ENCODE data around the gene IFT88. TPM values are rescaled to one million over a fixed set of nuclear protein-coding genes. Genes with fewer than 3 reads are reported as not detected.

Gene IFT88
- total and polyA plus RNA-seq, 3 donors from 2014 or later: 56.6 to 111 (median 86.8) TPM

DNA sequence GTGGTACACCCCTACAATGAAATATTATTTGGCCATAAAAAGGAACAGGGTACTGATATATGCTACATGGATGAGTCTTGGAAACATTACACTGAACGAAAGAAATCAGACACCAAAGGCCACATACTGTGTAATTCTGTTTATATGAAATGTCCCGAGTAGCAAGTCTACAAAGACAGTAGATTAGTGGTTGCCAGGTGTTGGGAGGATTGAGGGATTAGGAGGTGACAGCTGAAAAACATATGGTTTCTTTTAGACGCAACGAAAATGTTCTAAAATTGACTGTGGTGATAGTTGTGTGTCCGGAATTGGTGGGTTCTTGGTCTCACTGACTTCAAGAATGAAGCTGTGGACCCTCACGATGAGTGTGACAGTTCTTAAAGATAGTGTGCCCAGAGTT, 171.7 kb downstream of the IFT88 start:
- no peak overlapping the region for H3K4me3 ChIP-seq
- no peaks in the 10 kb centered on the region for H3K4me1 ChIP-seq
- H3K27ac ChIP-seq: no peak overlapping the region
- H3K36me3 ChIP-seq (ENCODE audit: low read depth, missing control alignments): no peaks in the 10 kb centered on the region
- no peak for TF ChIP-seq CTCF (IDR thresholded peaks at IDR 0.05)
- no peak for TF ChIP-seq POLR2A (IDR thresholded peaks at IDR 0.05)
- no peaks in the 10 kb centered on the region for H3K9me3 ChIP-seq
- no peaks in the 10 kb centered on the region for H3K27me3 ChIP-seq
- intact Hi-C loops (cut with DNase I; ENCODE audit: low total_unique reads): no loop called here
- WGBS, 2 donors: 83 to 88% methylated on average over 6 of the region's 6 CpGs
- DNase-seq: no peak

- no peaks in the 10 kb centered on the region for H3K4me1 ChIP-seq
- no peaks in the 10 kb centered on the region for H3K27me3 ChIP-seq
- no peaks in the 10 kb centered on the region for H3K9me3 ChIP-seq
- 96% methylated on average over 22 of the region's 22 CpGs; no CpG with 5 or more reads in 1 of the 2 donors for WGBS, 2 donors
- DNase-seq: no peak
- H3K27ac ChIP-seq: no peak overlapping the region
- intact Hi-C loops (cut with DNase I; ENCODE audit: low total_unique reads): no loop called here
- H3K4me3 ChIP-seq: no peak overlapping the region
- no peaks in the 10 kb centered on the region for H3K36me3 ChIP-seq (ENCODE audit: low read depth, missing control alignments)
- TF ChIP-seq POLR2A (IDR thresholded peaks at IDR 0.05) (no peak), CTCF (IDR thresholded peaks at IDR 0.05) (no peak)
Measured at GRCh38 chr13:20740021-20740420, 173.1 kb downstream of the IFT88 start.

Small RNA genes within 50 kb of the gene (small RNA-seq; reads per million reads assigned to genes)
- gene RNU2-7P: 0 reads per million in 2 donors

Other genes starting within 250 kb of the IFT88 start
- gene CRYL1, start 41.3 kb upstream of the IFT88 start, total RNA-seq: 10 to 100 TPM in 1 of 2 donors, 1 to 10 TPM in 1; 8.0 to 16.8 TPM
- 16.8 TPM for gene CRYL1, start 41.3 kb upstream of the IFT88 start, polyA plus RNA-seq (ENCODE audit: insufficient read depth, low read depth, low replicate concordance)
- 1 to 10 TPM; 1.6 to 4.8 TPM for gene IL17D, start 136.5 kb downstream of the IFT88 start, total RNA-seq
- 5.3 TPM for gene IL17D, start 136.5 kb downstream of the IFT88 start, polyA plus RNA-seq (ENCODE audit: insufficient read depth, low read depth, low replicate concordance)
- gene EEF1AKMT1, start 206.8 kb downstream of the IFT88 start, total RNA-seq: 1 to 10 TPM; 5.8 to 7.5 TPM
- 8.0 TPM for gene EEF1AKMT1, start 206.8 kb downstream of the IFT88 start, polyA plus RNA-seq (ENCODE audit: insufficient read depth, low read depth, low replicate concordance)